ENCODE results near the gene CDO1.

Gene CDO1

DNA sequence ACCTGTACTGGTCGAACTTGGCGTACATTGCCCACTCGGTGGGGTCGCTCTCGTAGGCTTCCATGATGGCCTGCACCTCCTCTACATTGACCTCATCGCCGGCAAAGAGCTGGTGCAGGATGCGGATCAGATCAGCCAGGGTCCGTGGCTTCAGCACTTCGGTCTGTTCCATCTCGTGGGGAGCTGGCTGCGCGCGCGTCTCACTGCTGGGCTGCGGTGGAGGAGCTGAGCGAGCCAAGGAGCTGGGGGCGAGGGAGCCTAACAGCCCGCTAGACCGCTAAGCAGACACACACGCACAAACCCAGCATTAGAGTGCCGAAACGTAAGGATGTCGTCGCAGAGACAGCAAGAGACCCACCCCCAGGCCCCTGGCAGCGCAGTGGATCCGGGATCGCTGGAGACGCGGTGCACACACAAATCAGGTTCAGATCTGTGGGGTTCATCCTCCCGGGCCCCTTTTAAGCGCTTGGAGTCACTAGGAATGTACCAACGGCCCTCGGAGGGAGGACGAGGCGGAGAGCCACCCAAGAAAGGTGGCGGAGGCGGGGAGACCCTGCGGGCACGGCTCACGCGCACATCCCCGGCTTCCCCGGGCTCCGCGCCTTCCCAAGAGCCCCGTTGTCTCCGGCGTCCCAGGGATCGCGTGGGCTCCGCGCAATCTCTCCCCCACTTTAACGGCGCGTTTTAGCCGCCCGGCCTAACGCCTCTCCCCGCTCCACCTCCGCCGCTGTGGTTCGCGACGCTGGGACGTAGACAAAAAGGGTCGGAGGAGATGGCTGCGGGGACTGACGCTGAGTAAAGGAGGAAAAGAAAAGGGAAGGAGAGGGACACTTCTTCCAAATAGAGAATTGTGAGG lies at the start of gene CDO1:
Gene CDO1, minus strand, starts transcription at position 434 of the 856 bp plus-strand sequence. Its CDS starts 262 bp downstream, at position 172.
- peak; percentile 24 for DNase-seq

DNA sequence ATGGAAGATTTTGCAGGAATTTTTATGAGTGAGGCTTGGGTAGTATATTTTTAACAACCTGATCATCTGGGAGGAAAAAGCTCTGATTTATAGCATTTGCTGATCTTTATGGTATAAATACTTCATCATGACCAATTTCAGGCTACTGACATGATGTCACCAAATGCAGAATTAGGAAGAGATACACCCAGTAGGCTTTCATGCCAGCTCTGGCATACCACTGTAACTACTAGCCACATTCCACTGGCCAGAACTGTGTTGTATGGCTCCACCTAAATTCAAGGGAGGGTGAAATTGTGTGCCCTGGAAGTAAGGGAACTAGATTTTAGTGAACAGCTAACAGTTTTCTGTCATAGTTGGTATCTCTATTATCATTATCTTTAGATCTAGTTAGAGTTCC lies 42.9 kb upstream of the CDO1 start:
- no peak for DNase-seq

DNA sequence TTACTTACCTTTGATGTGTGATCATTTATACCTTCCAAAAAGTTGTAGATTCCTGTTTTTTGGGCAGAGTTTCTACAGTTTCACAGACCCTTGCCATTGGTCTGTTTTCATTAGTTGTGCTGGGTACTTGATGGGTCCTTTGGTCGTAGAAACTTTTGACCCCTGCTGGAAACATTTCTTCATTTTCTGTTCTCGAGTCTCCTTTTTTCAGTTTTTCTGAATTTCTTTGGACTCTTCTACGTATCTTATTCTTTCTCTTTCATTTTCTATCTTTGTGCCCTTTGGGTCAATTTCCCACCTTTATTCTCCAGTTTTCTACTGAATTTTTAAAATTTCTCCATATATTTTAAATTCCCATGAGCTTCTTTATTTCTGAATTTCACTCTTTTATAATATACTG lies 41.9 kb upstream of the CDO1 start:
- no peak for DNase-seq

DNA sequence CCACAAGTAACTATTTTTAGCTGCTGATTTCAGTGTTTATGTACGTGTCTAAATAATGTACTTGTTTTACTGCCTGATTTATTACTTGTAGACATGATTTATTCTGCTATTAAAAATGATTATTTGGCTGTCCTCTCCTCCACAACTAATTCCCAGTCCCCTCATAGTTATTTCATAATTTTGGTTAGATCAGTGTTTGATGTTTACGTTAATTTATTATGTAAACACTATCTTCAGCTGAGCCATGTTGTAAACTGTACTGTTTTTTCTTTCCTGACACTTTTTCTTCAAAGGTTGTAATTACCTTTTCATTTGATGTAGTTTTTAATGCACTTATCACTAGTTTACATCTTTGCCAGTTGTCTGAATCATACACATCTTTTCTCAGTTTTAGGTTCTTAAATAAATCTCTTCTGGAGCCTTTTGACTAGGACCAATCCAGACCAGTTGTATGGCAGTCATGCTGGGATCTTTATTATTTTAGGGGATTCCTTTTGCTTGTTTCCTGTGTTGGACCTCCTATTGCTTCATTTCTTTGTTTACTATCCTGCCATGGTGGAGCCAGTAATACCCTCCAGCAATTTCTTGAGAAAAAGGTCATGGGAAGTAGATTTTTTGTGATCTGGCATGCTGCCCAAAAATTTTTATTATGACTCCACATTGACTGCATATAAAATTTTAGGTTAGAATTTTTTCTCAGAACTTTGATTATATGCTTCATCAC lies 41.3 kb upstream of the CDO1 start:
- no peak for DNase-seq

DNA sequence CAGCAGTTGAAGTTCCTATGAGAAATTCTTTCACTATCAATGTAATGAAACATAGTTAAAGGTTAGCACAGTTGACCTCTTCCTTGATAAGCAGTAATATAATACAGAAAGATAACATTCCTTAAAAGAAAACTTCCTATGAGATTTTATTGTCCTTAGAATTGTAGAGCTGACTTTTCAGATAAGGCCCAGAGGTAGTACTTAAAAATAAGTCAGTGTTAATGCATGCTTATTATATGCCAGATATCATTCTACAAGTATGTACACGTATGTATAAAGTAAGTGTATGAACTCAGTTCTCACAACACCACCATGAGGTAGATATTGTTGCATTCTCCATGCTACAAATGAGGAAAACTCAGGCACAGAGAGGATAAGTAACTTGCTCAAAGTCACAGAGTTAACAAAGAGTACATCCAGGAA lies 40.6 kb upstream of the CDO1 start:
- DNase-seq, result no peak

DNA sequence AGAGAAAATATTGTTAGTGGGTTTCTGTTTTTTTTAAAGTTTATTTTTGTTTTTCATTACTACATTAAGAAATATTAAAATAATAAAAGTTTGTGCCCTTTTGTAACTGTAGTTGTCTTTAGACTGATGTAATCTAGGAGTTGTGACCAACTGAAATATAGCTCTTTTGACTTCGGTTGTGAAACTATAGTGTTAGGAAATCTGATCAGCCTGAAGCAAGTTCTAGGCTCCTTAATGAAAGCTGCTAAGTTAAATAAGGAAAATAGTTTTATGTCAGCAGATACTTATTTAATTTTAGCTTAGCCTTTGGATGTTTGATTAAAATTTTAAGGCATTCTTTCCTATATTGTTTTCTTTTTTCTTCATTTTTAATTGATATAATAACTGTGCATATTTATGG lies 39.5 kb upstream of the CDO1 start:
- DNase-seq, result no peak

DNA sequence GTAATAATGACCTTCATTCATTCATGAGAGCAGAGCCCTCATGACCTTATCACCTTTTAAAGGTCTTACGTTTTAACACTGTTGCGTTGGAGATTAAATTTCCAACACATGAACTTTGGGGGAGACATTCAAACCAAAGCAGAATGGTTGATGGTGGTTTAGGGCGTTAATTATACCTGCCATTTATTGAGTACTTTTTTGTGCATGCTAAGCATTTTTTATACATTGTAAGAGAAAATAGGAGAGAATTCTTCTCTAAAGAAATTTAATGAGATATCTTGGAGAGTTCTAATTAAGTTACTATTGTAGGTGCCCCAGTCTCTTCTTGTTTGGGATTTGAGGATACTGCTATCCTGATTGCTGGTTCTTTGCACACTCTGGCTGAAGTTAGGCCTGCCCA lies 37.7 kb upstream of the CDO1 start:
- DNase-seq, result no peak

DNA sequence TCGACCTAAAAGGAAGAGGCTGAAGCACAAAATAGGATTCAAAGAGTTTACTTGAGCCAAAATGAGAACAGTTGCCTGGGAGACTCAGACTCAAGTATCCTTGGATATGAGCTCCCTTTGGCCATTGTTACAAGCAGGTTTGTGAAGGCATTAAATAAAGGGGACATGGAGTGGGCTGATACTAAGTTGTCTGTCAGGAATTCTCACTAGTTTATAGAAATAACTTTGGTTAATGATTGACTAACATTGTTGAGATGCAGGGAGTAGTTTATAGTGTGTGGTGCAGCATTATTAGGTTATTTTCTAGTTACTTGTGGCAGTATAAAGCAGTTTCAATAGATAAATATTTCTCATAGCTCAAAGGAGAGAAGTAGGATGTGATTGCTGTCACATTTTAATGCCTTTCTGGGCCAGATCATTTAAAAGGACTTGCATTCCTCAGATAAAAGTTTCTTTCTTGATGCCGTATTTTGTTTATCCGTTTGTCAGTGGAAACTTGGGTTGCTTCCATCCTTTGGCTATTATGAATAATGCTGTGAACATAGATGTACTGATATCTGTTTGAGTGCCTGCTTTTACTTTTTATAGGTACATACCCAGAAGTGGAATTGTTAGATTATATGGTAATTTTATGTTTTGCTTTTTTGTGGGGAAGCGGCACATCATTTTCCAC lies 34.4 kb upstream of the CDO1 start:
- no peak for DNase-seq

DNA sequence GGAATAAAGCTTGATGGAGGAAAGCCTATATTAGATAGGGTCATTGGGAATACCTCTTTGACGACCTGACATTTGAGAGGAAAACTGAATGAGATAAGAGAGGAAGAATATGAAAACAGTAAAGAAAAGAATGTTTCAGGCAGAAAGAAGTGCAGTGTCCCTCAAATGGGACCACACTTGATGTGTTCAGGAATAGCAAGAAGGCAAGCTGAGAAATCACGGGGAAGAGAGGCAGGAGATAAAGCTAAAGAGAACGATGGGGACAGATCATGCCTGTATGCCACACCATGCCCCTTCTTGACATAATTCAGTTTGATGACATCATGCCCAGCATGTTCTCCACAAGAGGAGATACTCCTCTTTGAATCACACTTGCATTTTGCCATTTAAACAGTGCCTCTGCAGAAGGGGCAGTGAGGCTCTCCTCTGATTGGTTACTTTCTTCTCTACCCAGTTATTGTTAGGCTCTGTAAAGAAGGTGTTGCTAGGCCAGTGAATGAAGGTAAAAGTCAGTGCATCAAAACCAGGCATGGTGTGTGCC lies 32.9 kb upstream of the CDO1 start:
- no peak for DNase-seq

DNA sequence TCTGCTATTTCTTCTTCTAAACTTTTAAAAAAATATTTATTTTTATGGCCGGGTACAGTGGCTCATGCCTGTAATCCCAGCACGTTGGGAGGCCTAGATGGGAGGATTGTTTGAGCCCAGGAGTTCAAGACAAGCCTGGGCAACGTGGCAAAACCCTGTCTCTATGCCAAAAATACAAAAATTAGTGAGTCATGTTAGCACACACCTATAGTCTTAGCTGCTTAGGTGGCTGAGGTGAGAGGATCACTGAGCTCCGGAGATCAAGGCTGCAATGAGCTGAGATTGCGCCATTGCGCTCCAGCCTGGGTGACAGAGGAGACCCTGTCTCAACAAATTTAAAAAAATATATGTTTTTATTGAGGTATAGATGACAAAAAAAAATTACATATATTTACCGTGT lies 30.8 kb upstream of the CDO1 start:
- no peak for DNase-seq

DNA sequence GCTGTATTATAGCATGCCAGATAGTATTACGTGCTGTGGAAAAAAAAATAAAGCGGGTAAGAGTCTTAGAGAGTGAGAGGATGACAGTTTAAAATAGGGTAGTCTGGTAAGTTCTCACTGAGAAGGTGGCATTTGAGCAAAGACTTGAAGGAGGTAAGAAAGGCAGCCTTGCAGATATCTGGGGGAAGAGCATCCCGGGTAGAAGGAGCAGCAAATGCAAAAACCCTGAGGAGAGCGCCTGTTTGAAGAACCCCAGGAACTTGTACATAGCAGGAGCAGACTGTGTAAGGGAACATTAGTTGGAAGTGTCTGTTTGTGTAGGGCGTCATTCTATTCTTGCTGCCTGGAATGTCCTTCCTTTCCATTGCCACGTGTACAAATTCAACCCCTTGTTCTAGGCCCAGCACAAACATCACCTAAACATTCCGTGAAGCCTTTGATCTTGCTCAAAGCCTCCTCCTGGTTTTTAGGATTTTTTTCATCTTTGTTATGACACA lies 27.9 kb upstream of the CDO1 start:
- DNase-seq, result no peak

DNA sequence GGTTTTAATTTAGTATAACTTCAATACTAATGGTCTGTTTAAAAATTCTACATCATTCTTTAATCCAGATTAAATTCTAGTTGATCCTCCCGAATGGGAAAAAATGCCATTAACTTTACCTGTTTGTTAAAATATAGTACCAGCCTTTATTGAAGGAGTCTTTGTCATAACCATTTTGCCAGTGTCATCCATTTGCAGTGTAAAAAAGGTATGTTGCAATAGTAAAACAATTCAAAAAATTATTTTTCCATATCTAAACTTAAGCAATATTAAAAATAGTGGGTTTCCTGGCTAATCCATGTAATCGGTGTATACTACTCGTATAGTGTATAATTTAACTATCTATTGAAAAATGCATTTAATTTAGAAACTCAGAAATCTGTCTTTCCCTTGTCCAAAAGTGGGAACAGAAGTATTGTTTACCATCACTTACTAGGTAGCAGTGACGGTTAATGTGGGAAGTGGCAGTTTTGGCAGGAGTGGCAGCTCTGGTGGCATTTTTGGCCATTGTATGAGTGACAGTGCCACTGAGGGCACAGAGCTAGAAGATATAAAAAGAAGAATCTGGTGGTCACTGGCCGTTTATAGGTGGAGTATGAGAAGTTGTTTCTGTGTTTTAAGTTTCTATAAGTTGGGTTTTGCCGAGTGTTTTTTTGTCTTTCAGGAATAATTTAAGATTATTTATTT lies 27.1 kb upstream of the CDO1 start:
- no peak for DNase-seq

DNA sequence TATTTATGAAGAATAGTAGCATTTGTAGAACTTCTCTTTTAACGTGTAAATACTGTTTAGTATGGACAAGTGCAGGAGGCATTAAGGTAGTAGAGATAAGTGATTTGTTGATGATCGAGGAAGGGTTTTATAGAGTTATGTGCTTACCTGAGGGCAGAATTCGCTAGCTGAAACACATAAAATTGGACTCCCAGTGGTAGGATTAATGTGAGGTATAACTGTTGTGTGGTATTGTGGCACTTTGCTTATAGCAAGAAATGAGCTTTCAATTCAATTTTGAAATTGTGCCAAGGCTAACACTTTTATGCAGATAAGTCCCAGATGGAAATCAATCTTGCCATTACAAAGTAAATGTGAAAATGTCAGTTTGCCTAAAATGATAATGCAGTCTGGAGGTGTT lies 26.5 kb upstream of the CDO1 start:
- DNase-seq, result no peak

DNA sequence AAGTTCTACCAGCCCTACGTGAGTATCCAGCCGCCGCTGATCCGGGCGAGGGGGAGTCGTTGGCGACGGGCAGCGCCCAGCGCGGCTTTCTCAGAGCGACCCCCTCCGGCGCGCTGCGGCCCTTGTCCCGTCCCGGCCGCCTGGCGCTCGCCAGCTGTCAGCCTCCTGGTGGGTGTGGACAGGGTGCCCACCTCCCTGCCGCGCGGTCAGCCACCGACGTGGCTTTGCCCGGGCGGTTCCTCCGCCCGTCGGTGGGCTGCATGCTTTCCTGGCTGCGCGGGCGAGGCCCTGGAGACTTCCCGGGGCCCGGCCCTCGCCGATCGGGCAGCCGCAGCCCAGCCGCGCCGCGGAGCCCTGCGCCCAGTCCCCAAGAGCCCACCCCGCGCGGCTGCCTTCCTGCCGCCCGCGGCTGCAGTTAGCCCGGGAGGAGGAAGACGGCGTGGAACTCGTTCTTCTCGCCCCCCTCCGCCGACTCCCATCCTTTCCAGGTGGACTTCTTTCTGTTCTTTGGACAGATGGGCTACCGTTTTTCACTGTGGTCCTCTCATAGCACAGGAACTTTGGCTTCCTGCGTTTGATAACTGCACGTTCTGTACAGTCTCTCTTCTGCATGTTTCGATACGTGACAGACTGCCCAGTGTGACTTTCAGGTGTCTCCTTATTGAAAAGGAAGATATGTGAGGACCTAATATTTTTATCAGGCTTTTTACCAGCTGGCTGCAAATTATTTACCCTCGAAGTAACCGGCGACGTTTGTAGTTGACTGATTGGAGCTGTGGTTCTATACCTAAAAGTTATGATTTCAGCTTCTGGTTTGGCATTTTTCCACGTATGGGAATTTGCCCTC lies 25.9 kb upstream of the CDO1 start:
- DNase-seq, result no peak

DNA sequence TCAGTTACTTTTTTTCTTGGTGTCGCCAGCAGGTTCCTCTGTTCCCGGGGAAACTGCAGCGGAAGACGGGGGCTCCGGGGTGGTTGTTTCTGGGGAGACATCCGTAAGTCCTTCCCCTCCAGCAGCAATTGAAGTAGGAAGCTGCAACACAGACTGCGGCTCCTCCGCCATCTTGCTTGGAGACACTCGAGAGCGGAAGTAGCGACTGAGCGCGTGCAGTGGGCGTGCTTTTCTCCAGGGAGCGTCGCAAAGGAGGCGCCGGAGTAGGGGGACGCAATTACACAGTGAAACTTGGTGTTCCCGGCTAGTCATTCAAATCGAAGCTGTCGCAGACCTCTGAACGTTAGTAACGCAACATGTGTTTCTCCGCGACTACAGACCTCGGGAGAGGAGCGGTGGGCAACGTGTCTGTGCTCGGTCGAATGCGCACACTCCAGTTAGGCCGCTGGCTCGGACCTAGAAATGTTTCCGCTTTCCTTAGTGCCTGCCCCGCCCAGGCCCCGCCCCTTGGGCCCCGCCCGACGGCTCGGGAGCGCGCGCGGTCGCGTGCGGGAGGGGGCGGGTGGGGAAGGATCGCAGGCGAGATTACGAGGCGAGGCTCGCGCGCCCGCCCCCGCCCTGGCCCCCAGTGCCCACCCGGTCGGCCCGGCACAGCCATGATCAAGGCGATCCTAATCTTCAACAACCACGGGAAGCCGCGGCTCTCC lies 25.1 kb upstream of the CDO1 start, which contains the start of the genes AP3S1 and ATG12:
Gene AP3S1, plus strand, starts transcription at position 554 of the 707 bp plus-strand sequence. Its CDS starts 103 bp downstream, at position 657.
Gene ATG12, minus strand, starts transcription at position 184 of the 707 bp plus-strand sequence. Its CDS starts 13 bp downstream, at position 171.
- peak; percentile 96 for DNase-seq

DNA sequence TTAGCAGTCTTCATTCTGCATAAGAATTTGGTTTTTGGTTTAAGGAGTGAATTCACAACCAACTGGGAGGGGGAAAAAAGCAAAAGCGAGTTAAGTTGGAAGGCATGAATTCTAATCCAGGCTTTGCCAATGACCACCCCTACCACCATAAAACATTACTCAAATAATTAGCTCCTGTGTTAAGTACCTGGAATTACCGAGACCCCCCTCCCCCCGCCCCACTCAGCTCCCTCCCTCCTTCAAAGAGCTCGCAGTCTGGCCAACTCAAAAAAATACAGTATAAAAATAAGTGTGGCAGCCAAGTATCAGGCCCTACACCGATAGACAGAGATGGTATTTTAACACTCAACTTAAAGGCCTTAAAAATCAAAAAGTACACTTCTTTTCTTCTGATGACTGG lies 24.4 kb upstream of the CDO1 start:
- no peak for DNase-seq

DNA sequence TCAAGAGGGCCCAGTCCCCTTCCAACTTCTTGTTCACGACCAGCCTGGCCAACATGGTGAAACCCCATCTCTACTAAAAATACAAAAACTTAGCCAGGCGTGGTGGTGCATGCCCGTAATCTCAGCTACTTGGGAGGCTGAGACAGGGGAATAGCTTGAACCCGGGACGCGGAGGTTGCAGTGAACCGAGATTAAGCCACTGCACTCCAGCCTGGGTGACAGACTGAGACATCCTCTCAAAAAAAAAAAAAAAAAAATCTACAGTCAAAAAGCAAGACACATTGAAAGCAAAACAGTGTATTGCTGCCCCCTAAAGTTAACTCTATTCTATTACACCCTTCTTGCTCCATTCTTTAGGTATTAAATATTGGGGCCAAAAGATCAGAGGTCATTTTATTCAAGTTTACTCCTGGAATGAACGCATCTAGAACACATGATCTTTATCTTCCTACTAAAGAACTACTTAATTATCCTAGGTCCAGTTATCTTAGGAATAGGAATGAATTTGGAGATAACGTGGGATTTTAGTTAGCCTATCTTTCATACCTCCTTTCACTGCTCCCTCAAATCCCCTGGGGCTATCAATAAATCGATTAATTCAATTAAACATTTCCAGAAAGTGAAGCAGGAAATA lies 22.5 kb upstream of the CDO1 start:
- peak; percentile 45 for DNase-seq

DNA sequence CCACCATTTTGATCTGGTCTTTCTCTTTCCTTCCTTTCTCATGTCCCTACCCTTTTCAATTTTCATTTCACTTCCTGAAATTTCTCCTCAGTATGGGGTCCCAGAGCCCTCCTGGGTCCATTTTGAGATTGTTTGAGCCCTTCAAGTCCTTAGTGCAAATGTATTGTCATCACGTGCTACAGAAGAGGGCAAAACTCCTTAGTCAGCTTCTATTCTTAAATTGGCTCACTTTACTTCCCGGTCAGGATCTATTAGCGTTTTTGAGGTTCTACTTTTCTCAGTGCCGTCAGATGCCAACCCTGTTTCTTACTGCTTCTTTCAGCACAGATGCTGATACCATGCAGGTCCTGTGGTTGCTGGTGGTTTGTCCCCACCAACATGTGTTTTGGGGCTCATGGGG lies 19.0 kb upstream of the CDO1 start:
- DNase-seq, result no peak

DNA sequence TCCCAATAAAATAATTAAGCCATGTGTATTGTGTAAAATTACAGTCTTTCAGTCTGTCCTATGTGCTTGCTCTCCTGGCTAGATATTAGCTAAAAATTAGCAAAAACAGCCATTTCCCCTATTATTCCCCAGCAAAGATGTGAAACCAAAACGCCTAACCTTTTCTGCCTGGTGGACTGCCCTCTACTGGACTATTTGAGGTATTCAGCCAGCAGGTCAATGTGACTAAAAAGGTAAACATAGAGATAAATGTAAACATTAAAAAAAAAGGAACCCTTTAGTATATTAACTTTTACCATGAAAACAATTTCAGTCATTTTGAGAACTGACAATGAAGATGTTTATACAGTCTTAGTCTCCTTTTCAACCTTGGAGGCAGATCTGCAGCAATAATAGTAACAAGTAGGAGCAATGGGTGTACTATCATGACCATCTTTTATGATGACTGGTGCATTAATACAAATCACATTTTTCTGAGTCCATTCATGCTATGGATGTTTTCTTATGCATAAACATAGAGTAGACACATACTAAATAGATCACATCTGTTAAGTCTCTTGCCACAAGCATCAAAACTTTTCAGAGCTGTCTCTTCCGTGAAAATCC lies 14.8 kb upstream of the CDO1 start:
- no peak for DNase-seq

DNA sequence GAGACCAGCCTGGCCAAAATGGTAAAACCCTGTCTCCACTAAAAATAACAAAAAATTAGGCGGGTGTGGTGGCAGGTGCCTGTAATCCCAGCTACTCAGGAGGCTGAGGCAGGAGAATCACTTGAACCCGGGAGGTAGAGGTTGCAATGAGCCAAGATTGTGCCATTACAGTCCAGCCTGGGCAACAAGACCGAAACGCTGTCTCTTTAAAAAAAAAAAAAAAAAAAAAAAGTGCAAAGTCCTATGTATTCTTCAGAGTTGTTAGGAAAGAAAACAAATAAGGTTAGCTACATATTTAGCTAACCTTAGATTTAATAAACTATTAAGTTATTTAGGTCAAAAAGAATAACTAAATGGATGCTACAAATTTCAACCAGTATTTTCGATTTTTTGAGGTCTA lies 13.5 kb upstream of the CDO1 start:
- no peak for DNase-seq

All from activated T-cell treated with anti-CD3 and anti-CD28 coated beads, Interleukin-2, amount 50 U/mL, for 1 hour (primary cell).